Osteoblast (primary cell): ENCODE data around the gene KLF6. TPM values are rescaled to one million over a fixed set of nuclear protein-coding genes. Genes with fewer than 3 reads are reported as not detected.

ENCODE experiments used
- DNase-seq: peaks from one replicate; pipeline ENCODE4 v3.0.0; 2011; ENCODE audit warnings: low spot score, mixed read lengths; ENCODE audit not compliant: insufficient read length; ENCODE audit errors: missing footprints
- H2AFZ ChIP-seq: 2 replicates; pipeline ENCODE4 v1.6.0; 2011; ENCODE audit warnings: mild to moderate bottlenecking, low read length
- H3K27ac ChIP-seq: 2 replicates; pipeline ENCODE4 v1.5.1; 2011; ENCODE audit warnings: mild to moderate bottlenecking, low read depth, low read length, moderate library complexity
- H3K27me3 ChIP-seq: 2 replicates; pipeline ENCODE4 v1.6.0; 2012; ENCODE audit warnings: mild to moderate bottlenecking, control low read depth, inconsistent platforms, low read length, moderate library complexity; ENCODE audit not compliant: insufficient read depth
- H3K36me3 ChIP-seq: 2 replicates; pipeline ENCODE4 v1.5.1; 2011; ENCODE audit warnings: mild to moderate bottlenecking, low read length, control low read depth, moderate library complexity; ENCODE audit not compliant: insufficient read depth
- H3K4me1 ChIP-seq: 2 replicates; pipeline ENCODE4 v1.5.1; 2011; ENCODE audit warnings: mild to moderate bottlenecking, low read length, control low read depth, moderate library complexity; ENCODE audit not compliant: insufficient read depth
- H3K4me2 ChIP-seq: 2 replicates; pipeline ENCODE4 v1.6.0; 2011; ENCODE audit warnings: mild to moderate bottlenecking, low read length; ENCODE audit not compliant: insufficient read depth
- H3K4me3 ChIP-seq: fragments of 200-600 bp; sonication (generic); 3 replicates; pipeline ENCODE4 v1.5.1; 2012; ENCODE audit warnings: mild to moderate bottlenecking, low read length, inconsistent platforms; ENCODE audit not compliant: insufficient read depth
- H3K79me2 ChIP-seq: 2 replicates; pipeline ENCODE4 v1.6.0; 2012; ENCODE audit warnings: mild to moderate bottlenecking, low read length, control low read depth, inconsistent platforms; ENCODE audit not compliant: insufficient read depth
- H3K9me3 ChIP-seq: 2 replicates; pipeline ENCODE4 v1.5.1; 2011; ENCODE audit warnings: low read depth, low read length, control low read depth
- H4K20me1 ChIP-seq: 2 replicates; pipeline ENCODE4 v1.6.0; 2012; ENCODE audit warnings: mild to moderate bottlenecking, low read length, control low read depth; ENCODE audit not compliant: insufficient read depth
- CTCF ChIP-seq: IDR thresholded peaks from 2 replicates; pipeline ENCODE4 v1.5.1; 2011; ENCODE audit warnings: mild to moderate bottlenecking, low read depth, low read length, moderate library complexity; ENCODE audit errors: extremely low read depth
- total RNA-seq: library from RNA; depleted of rRNA; stranded (reverse); fragments of >200 nt; gene quantifications from 2 replicates; pipeline ENCODE4 v1.2.3, GENCODE V29; 2012

KLF6 gene
- total RNA-seq, 1 donor, result 52.1 TPM

DNA sequence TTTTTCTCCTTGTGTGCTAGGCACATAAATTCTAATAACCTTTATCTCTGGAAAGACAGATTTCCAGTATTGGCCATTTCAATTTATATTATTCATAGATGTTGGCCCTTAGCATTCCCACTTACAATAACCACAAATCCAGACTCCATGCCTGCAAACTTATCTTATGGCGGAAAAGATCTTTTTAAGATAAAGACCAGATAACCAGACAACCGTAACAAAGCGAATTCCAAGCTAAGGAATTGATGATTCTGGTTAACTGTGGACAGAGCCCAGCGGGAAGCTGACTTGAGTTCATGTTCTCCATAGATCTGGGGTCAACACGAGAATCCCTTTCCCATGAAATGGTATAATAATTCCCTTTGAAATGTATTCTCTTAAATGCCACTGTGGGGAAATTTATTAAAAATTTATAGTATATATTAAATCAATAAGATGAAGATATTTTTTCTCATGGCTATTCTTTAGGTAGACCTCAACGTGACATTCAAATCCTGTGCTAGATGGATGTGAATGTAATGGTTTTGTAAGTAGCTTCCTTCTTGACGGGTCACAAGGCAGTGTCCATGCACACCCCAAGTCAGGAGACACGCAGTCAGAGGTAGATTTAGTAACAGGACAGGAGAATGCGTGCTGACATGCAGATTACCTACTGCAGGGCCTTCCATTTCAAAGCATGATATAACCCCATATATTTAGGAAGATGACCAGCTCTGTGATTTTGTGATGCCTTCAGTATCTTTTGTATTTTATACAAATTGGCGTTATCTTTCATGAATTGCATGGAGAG lies 37.7 kb upstream of the KLF6 start:
- Histone ChIP-seq H3K79me2 (no peaks in the 10 kb centered on the region), H3K4me3 (no peak overlapping the region), H4K20me1 (no peaks in the 10 kb centered on the region), H2AFZ (no peak overlapping the region), H3K4me2 (no peak overlapping the region), H3K36me3 (no peaks in the 10 kb centered on the region), H3K27ac (no peak overlapping the region), H3K27me3 (no peaks in the 10 kb centered on the region), H3K9me3 (no peaks in the 10 kb centered on the region), H3K4me1 (peaks cover 10% of the 10 kb centered on the region)
- no peak for TF ChIP-seq CTCF
- DNase-seq, result no peak

DNA sequence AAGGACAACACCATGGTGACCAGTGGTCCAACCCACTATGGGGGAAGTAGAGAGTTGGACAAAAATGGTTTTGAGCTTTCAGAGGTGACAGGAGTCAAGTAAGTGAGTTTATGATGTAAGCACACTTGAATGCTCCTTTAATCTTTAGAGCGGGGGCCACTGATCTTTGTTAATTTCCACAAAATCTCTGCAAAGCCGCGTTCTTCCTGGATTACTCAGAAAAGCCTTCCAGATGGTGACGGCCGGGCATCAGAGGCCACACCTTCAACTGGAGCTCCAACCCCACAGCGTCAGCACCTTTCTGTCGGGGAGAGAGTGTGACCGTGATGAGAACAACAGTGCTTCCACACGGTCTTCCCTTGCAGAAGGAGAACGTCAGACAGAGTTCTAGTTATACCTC lies 35.2 kb upstream of the KLF6 start:
- Histone ChIP-seq H3K9me3 (no peaks in the 10 kb centered on the region), H3K4me2 (peak overlapping the region; percentile 41), H2AFZ (peak overlapping the region; percentile 63), H4K20me1 (no peaks in the 10 kb centered on the region), H3K36me3 (no peaks in the 10 kb centered on the region), H3K27me3 (no peaks in the 10 kb centered on the region), H3K4me3 (no peak overlapping the region), H3K27ac (peak overlapping the region; percentile 27), H3K79me2 (no peaks in the 10 kb centered on the region), H3K4me1 (peaks cover under 1% of the 10 kb centered on the region)
- TF ChIP-seq CTCF, result no peak
- DNase-seq, result no peak

DNA sequence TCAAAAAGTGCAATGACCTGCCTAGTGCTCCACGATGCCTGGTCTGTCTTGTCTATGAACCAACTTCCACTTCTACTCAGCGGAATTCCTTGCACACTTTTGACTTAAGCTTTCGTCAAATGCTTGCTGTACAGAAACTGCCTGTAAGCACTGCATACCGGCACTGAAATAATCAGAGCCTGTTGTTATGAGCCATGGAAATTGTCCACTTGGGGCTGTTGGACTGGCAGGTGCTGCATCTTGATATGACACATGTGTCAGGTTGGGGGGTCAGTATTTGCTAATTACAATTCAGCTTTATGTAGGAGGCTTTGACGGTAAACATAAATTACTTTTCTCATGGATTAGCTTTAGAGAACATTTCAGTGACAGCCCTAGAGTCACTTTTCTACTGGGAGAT lies 32.0 kb upstream of the KLF6 start:
- no peak for DNase-seq
- peaks cover 19% of the 10 kb centered on the region for H3K4me1 ChIP-seq
- H3K79me2 ChIP-seq, result no peaks in the 10 kb centered on the region
- H2AFZ ChIP-seq, result no peak overlapping the region
- H3K4me2 ChIP-seq, result no peak overlapping the region
- H3K4me3 ChIP-seq, result no peak overlapping the region
- H4K20me1 ChIP-seq, result no peaks in the 10 kb centered on the region
- H3K36me3 ChIP-seq, result no peaks in the 10 kb centered on the region
- TF ChIP-seq CTCF, result no peak
- no peaks in the 10 kb centered on the region for H3K27me3 ChIP-seq
- H3K27ac ChIP-seq, result no peak overlapping the region
- no peaks in the 10 kb centered on the region for H3K9me3 ChIP-seq

- Histone ChIP-seq H4K20me1 (no peaks in the 10 kb centered on the region), H2AFZ (no peak overlapping the region), H3K27ac (no peak overlapping the region), H3K9me3 (no peaks in the 10 kb centered on the region), H3K4me3 (no peak overlapping the region), H3K36me3 (no peaks in the 10 kb centered on the region), H3K4me1 (peaks cover 40% of the 10 kb centered on the region), H3K4me2 (no peak overlapping the region), H3K27me3 (no peaks in the 10 kb centered on the region), H3K79me2 (no peaks in the 10 kb centered on the region)
- no peak for TF ChIP-seq CTCF
- no peak for DNase-seq
Measured at GRCh38 chr10:3814838-3815220, 29.8 kb upstream of the KLF6 start.
